Measurements from ENCODE around the gene CAMSAP1.
A peak's percentile ranks its signal among the peaks of the same experiment; 100 is the strongest.

Gene CAMSAP1

GRCh38 chr9:135809166-135809565 is 98.2 kb downstream of the CAMSAP1 start:
- no peak for DNase-seq

GRCh38 chr9:135805422-135806022 is 101.8 kb downstream of the CAMSAP1 start:
- no peak for DNase-seq

GRCh38 chr9:135804581-135805421 is 102.5 kb downstream of the CAMSAP1 start:
- no peak for DNase-seq

DNA sequence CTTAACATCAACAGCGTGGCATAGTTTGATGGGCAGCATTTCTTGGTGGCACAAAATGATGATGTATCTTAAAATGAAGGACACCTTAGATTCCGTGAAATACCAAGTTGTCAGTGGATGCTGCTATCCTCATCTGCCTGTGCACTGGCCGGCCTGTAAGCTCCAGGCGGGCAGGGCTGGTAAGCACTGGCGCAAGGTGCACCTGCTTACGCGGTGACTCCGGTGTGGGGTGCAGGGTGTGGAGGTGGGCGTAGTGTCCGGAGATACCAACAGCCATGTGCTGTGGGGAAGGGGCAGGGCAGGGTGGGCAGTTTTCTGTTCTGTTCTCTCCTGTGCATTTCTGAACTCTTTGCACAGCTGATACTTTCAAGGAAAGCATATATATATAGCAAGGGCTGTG is 103.9 kb downstream of the CAMSAP1 start:
- DNase-seq, result no peak

- DNase-seq, result no peak
Observed at GRCh38 chr9:135802876-135803419, 104.4 kb downstream of the CAMSAP1 start.

DNA sequence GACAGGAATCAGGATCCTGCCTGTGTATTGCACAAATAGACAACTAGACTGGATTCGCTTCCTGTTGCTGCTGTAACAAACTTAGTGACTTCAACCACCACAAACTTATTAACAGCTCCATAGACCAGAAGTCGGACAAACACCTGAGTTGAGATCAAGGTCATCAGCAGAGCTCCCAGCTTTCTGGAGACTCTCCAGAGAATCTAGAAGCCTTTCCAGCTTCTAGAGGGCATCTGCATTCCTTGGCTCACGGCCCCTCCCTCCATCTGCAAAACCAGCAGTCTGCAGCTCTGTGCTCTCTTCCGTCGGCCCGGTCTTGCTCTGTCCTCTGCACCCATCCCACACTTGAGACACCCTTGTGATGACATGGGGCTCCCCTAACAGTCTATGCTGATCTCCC is 106.3 kb downstream of the CAMSAP1 start:
- DNase-seq, result peak in 1 of 2 experiments; percentile 37

DNA sequence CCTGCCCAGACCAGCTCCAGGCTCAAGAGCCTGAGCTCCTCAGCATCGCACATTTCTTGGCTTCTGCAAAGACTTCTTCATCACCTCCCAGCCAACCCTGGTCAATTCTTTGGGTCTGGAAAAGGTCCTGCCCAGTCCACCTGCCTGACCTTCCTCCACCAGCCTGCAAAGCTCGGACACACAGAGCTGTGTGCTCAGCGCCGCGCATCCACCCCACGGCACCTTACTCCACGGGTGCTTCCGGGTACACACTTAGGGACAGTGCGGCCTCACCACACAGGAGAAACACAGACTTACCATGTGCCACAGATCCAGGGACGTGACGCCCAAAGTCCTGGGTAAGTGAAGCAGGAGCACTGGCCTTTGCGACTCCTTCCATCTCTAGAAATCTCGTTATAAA is 108.1 kb downstream of the CAMSAP1 start:
- DNase-seq, result no peak

DNA sequence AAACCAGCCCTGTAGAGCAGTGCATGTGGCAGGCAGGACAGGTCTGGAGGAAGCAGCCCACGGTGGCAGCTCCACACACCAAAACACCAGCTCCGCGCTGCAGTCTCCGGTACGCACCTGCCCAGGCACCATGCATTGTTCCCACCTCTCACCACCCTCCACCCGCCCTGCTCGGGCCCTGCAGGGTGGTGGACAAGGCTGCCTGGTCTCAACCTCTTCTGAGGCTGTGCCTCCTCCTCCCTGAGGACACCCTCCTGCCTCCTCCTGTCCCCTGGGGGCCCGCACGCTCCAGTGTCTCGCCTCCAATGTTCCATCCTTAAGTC is 109.1 kb downstream of the CAMSAP1 start:
- no peak for DNase-seq

DNA sequence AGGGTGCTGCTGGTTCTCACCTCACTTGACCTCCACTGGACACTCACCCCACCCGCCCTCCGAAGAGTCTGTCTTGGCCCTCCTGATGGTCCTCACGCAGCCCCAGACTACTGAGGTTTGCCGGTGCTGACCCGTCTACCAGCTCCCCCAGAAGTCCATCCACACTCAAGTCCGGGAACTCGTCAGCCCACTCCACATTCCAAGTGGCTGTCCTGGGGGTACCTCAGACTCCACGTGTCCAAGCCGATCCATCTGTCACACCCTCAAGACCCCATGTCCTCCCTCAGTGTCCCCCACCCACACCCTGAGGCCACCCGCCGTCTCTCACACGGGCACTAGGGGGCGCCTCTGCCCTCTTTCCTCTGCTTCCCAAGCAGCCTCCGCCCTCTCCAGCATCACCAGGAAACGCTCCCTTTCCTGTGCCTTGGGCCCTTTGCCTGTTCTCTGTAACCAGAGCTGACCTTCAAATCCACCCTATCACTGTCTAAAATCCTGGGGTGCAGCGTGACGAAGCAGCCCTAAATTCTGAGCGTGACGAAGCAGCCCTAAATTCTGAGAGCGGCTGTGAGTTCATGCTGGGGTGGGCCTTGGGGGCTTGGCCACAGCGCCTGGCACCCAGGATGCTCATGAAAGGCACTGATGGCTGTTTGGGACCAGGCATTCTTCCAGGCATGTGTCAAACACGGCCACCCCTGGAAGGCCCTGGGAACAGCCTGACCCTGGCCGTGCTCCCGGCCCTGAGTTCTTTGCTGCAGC is 109.7 kb downstream of the CAMSAP1 start:
- peak; percentile 34 to 46 for DNase-seq

GRCh38 chr9:135796784-135797485 is 110.4 kb downstream of the CAMSAP1 start:
- DNase-seq, result no peak

DNA sequence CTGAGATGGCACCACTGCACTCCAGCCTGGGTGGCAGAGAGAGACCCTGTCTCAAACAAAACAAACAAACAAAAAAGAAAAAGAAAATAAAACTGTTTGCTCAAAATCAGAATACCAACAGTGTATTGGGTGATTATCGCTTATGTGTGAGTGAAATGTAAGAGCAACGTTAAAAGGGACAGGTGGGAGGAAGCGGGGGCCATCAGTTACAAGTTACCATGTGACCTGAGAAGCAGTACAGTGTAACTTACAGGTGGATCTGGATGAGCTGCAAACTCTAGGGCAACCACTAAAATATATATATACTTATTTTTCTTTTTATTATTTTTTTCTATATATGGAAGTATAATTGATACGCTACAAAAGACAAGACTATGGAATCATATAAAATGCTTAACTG is 112.0 kb downstream of the CAMSAP1 start:
- DNase-seq, result no peak

DNA sequence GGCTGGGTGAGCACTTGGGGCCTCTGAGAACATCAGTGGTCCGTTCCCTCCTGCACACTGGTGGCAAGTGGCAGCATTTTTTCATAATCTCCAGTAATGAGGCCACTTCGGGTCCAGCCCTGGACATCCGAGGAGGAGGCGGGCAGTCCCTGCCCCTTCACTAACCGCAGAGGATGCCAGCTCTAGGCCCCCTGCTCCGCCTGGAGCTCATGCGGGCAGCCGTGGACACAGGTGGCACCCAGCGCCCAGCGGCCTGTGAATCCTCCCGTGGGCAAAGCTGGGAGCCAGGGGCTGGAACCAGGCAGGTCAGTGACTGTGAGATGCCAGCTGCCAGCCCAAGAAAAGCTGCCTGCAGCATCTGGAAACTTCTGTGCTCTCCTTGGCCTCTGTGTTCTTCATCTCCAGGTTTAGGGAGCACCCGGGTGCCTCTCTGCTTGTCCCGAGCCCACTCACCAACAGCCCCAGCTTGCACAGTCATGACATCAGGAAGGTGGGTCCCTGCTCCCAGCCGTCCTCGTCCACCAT is 112.9 kb downstream of the CAMSAP1 start:
- no peak for DNase-seq

DNA sequence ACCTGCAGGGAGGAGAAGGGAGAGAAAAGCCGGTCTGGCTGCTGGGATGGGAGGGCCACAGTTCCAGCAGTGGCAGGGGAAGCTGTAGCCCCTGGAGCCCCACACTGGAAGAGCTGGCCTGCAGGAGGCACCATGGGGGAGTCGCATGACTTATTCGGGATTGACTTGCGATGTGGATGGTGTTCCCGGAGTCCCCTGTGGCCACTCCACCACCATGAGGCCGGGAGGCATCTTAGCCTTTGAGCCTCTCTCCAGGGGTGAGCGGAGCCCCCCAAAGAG is 113.3 kb downstream of the CAMSAP1 start:
- no peak for DNase-seq

DNA sequence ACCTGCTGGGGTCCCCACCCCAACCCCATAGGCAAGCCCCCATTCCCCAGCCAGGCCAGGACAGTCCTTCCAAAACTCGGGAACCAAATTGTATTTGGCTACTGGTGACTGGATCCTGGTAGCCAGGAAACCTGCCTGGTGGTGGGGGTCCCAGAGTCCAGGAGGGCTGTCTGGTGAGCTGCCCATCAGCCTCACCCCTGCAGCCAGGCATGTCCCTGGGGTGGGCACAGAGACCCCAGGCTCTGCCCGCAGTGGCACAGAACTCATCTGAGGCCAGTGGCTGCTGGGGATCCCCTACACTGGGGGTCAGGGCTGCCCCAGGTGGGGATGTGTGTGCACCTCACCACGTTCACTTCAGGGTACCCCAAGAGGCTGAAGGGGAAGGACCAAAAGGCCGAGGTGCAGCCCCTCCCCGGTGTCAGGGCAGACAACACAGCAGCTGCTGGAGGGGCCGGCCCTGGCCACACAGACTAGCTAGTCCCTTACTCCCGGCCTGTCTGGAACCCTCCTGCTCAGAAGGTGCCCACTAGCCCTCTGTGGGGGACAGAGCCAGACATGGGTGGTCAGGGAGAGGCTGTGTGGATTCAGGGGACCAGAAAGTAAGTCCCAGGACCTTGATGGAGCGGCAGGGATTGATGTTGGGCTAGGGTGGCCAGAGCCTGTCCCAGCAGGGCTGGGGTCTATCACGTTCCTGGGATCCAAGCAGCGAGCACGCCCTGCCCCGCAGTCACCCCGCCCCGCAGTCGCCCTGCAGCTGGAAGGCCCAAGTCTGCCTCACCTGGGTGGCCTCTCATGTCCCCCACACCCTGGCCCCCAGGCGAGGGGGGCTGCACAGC is 113.9 kb downstream of the CAMSAP1 start:
- no peak for DNase-seq

DNA sequence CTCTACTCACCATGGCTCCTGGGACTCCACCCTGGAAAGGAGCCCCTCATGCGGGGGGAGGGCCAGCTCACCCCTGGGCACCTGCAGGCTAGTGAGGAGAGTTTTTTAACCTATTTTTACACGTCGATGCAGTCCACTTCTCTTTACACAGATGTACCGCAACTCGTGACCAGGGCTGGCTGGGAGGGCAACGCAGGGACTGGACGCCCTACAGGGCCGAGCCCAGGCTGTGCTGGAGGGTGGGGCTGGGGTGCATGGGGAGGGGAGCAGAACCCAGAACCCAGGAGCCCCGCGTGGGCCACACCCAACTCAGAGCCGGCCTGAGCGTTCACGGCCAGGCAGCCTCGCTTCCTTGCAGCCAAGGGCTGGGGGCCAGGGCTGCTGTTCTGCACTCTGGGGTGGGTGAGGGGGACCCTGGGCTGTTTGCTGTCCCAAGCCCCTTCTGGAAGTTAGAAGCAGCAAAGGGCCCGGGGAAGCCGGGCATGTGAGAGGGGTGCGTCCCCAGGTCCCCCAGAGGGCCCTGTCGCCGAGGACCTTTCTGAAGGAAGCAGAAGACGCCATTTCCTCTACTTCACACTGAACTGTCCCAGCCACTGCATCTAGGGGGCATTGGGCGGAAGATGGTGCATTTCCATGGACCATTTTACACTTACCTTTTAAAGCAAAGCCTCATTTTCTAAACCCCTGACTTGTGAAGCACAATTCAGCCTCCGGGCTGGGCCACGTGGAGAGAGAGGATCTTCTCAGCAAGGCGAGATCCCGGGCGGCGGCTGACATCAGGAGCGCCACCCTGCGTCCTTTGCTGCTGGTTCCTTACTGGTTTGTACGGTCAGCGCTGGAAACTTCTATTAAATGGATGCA is 114.8 kb downstream of the CAMSAP1 start:
- no peak for DNase-seq

DNA sequence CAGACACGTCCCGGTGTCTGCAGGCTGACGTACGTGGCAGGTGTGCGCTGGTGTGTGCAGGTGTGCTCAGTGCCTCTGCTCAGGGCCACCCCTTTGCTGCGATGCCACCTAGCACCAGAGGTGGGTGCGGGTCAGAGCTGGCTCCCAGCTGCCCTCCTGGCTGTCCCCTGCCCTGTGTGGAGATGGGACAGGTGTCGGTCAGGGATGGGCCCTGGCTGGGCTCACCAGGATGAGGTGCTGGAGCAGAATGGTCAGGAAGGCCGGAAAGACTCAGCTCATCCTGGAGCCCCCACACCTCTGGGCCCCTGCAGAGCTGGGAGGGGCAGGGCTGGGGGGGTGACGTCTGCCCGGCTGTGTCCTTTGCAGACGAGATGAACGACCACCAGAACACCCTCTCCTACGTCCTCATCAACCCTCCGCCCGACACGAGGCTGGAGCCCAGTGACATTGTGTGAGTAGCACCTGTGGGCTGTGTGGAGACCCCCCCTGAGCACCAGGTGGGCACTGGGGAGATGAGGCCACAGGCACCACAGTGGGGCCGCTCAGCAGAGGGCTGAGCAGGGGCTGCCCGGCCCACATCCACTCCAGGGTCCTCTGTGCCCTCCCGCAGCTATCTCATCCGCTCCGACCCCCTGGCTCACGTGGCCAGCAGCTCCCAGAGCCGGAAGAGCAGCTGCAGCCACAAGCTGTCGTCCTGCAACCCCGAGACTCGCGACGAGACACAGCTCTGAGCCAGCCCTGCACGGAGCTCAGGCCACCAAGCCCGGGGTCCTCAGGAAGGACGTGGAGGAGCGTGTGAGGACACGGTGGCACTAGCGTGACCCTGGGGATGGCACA is 115.7 kb downstream of the CAMSAP1 start:
- no peak for DNase-seq

DNA sequence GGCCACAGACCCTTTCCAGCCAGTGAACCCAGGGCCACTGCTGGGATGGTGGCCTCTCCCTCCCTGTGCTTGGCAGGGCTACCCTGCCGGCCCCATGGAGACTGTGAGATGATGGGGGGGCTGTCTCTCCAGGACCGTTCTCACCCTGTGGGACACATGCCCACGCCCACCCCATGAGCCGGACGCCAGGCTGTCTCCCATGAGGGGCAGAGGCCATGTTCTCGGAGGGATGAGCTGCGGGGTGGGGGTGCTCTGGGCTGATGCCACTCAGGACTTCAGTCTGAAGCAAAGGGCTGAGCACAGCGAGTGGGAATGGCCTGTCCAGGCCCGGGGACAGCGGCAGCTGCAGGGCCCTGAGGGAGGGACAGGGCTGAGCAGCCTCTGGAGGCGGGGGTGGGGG is 116.5 kb downstream of the CAMSAP1 start:
- no peak for DNase-seq

DNA sequence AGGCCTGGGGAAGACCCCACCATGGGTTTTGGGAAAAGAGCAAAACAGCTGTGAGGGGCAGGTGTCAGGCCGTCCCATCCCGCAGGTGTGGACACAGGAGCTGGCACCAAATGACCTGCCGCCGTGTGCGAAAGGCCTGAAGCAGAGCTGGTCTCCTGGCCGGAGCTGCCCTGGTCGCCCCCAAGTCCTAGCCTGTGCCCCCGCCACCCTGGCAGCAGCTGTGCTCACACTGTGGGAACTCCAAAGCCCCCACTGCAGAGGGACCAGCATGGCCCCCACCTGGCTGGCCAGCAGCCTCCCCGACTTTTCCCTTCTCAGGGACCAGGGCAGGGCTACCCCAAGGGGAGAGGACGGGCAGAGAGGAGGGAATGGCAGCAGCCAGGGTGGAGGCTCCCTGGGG is 117.0 kb downstream of the CAMSAP1 start:
- DNase-seq, result no peak

GRCh38 chr9:135789838-135790291 is 117.5 kb downstream of the CAMSAP1 start:
- DNase-seq, result no peak
